Brain microvascular endothelial cell (primary cell): ENCODE measurements around the gene ATXN10.

ENCODE experiments used
- DNase-seq: peaks from one replicate; pipeline ENCODE4 v3.0.0-alpha.2; 2020
- H3K27ac ChIP-seq: fragments of 250-450 bp; sonication (Bioruptor Pico); 2 replicates; pipeline ENCODE4 v1.5.1; 2020; ENCODE audit warnings: mild to moderate bottlenecking, moderate library complexity
- H3K27me3 ChIP-seq: fragments of 250-450 bp; sonication (Bioruptor Pico); replicated peaks from 2 replicates; pipeline ENCODE4 v1.5.1; 2020; ENCODE audit warnings: mild to moderate bottlenecking
- H3K36me3 ChIP-seq: fragments of 250-450 bp; sonication (Bioruptor Pico); replicated peaks from 2 replicates; pipeline ENCODE4 v1.5.1; 2020; ENCODE audit warnings: mild to moderate bottlenecking
- H3K4me3 ChIP-seq: 2 replicates; pipeline ENCODE4 v1.5.1; 2011; ENCODE audit warnings: low read depth, mild to moderate bottlenecking, control low read depth, low read length, moderate library complexity
- CTCF ChIP-seq: IDR thresholded peaks from 2 replicates; pipeline ENCODE4 v1.5.1; 2011; ENCODE audit warnings: low read depth, mild to moderate bottlenecking, moderate library complexity, low read length, control low read depth, inconsistent platforms; ENCODE audit errors: missing control alignments
- in situ Hi-C: cut with HindIII; loops from 2 replicates; pipeline ENCODE4 v1.10.0; 2017; ENCODE audit warnings: low sequenced_read_pairs, low pct_ligation_motif_present

Gene ATXN10

GRCh38 chr22:45717789-45718188 is 46.2 kb downstream of the ATXN10 start:
- peaks cover 13% of the 10 kb centered on the region for H3K36me3 ChIP-seq

GRCh38 chr22:45718391-45718790 is 46.8 kb downstream of the ATXN10 start:
- Histone ChIP-seq H3K4me3 (no peak overlapping the region), H3K27ac (no peak overlapping the region), H3K27me3 (no peaks in the 10 kb centered on the region), H3K36me3 (peaks cover 13% of the 10 kb centered on the region)
- in situ Hi-C loops: no loop called here
- no peak for DNase-seq
- TF ChIP-seq CTCF: no peak

More at GRCh38 chr22:45717789-45718188, 46.2 kb downstream of the ATXN10 start:
- TF ChIP-seq CTCF: no peak
- Histone ChIP-seq H3K4me3 (no peak overlapping the region), H3K27me3 (no peaks in the 10 kb centered on the region), H3K27ac (peak overlapping the region; percentile 8)
- DNase-seq: no peak
- in situ Hi-C loops: no loop called here

GRCh38 chr22:45720839-45721378 is 49.3 kb downstream of the ATXN10 start:
- no peak for DNase-seq
- H3K27ac ChIP-seq: no peak overlapping the region
- in situ Hi-C loops: no loop called here

GRCh38 chr22:45722006-45722405 is 50.4 kb downstream of the ATXN10 start:
- Histone ChIP-seq H3K27ac (no peak overlapping the region), H3K36me3 (peaks cover 13% of the 10 kb centered on the region), H3K4me3 (no peak overlapping the region), H3K27me3 (no peaks in the 10 kb centered on the region)
- in situ Hi-C loops: no loop called here
- no peak for TF ChIP-seq CTCF
- DNase-seq: no peak

More at GRCh38 chr22:45720839-45721378, 49.3 kb downstream of the ATXN10 start:
- no peak for TF ChIP-seq CTCF
- H3K27me3 ChIP-seq: no peaks in the 10 kb centered on the region
- peaks cover 13% of the 10 kb centered on the region for H3K36me3 ChIP-seq
- no peak overlapping the region for H3K4me3 ChIP-seq

- no peaks in the 10 kb centered on the region for H3K27me3 ChIP-seq
- DNase-seq: no peak
- in situ Hi-C loops: no loop called here
- H3K27ac ChIP-seq: no peak overlapping the region
- TF ChIP-seq CTCF: no peak
- peaks cover 12% of the 10 kb centered on the region for H3K36me3 ChIP-seq
- H3K4me3 ChIP-seq: no peak overlapping the region
These were observed 54.4 kb downstream of the ATXN10 start for GRCh38 chr22:45726081-45726480.
